HG02759 (cell line): ENCODE results near the gene AHRR.
"Not testable (repeated sequence)": the region's sequence is repeated elsewhere in the genome, so short reads cannot be mapped to it uniquely, and the experiment has no call there.

Experiments used
- ATAC-seq: cut with Tn5 transposase; IDR thresholded peaks from one replicate; pipeline ENCODE4 v1.9.1; 2021; ENCODE audit warnings: mild to moderate bottlenecking, moderate library complexity; ENCODE audit not compliant: unreplicated experiment

AHRR gene

GRCh38 chr5:375921-376798 lies 54.6 kb downstream of the AHRR start:
- ATAC-seq: no peak

- no peak for ATAC-seq
Observed at GRCh38 chr5:376799-377325, 55.3 kb downstream of the AHRR start.

GRCh38 chr5:377326-377981 lies 55.9 kb downstream of the AHRR start:
- no peak for ATAC-seq

- ATAC-seq: no peak
Observed at GRCh38 chr5:378301-378891, 56.9 kb downstream of the AHRR start.

- ATAC-seq: no peak
Observed at GRCh38 chr5:378976-379742, 57.6 kb downstream of the AHRR start.

- ATAC-seq: no peak
Observed at GRCh38 chr5:380701-381309, 59.3 kb downstream of the AHRR start.

- ATAC-seq: no peak
Observed at GRCh38 chr5:383066-383465, 61.6 kb downstream of the AHRR start.

GRCh38 chr5:383621-384020 lies 62.1 kb downstream of the AHRR start:
- ATAC-seq: no peak

- not testable (repeated sequence) for ATAC-seq
Observed at GRCh38 chr5:384576-384975, 63.1 kb downstream of the AHRR start.

- ATAC-seq: no peak
Observed at GRCh38 chr5:385321-385720, 63.8 kb downstream of the AHRR start.

GRCh38 chr5:386432-387341 lies 65.2 kb downstream of the AHRR start:
- no peak for ATAC-seq

- no peak for ATAC-seq
Observed at GRCh38 chr5:387491-388265, 66.2 kb downstream of the AHRR start.

- ATAC-seq: no peak
Observed at GRCh38 chr5:388266-389196, 67.0 kb downstream of the AHRR start.

- ATAC-seq: no peak
Observed at GRCh38 chr5:389197-389821, 67.8 kb downstream of the AHRR start.

- ATAC-seq: no peak
Observed at GRCh38 chr5:389891-390622, 68.5 kb downstream of the AHRR start.
